HepG2 (cell line): Measurements from ENCODE around the gene DHH. TPM values are rescaled to one million over a fixed set of nuclear protein-coding genes. Genes with fewer than 3 reads are reported as not detected.
A peak's percentile ranks its signal among the peaks of the same experiment; 100 is the strongest.

Source experiments
- BCL6 ChIP-seq: IDR thresholded peaks from 2 replicates; pipeline ENCODE4 v1.6.1; 2016; ENCODE audit warnings: missing genetic modification reagents, missing compliant biosample characterization
- ELF3 ChIP-seq: IDR thresholded peaks from 2 replicates; pipeline ENCODE4 v1.6.1; 2016; ENCODE audit warnings: missing genetic modification reagents, missing compliant biosample characterization
- HDAC1 ChIP-seq: sonication (generic); formaldehyde crosslinking; IDR thresholded peaks from 2 replicates; pipeline ENCODE4 v1.5.1; 2020; ENCODE audit warnings: mild to moderate bottlenecking, missing genetic modification reagents
- LCORL ChIP-seq, 2 experiments: fragments of 450-650 bp in 1 of 2; sonication (generic) in 1 of 2; formaldehyde crosslinking in 1 of 2; IDR thresholded peaks; 2 replicates each; pipeline versions ENCODE4 v1.5.0 to v1.6.1; 2017 to 2020; ENCODE audit warnings: antibody characterized with exemption in 1 of 2, missing genetic modification reagents in 1 of 2
- MLLT10 ChIP-seq: sonication (generic); formaldehyde crosslinking; IDR thresholded peaks from 2 replicates; pipeline ENCODE4 v1.4.0; 2020; ENCODE audit warnings: missing genetic modification reagents
- NAIF1 ChIP-seq: sonication (generic); formaldehyde crosslinking; IDR thresholded peaks from 2 replicates; pipeline ENCODE4 v1.5.0; 2020; ENCODE audit warnings: mild to moderate bottlenecking, missing genetic modification reagents, borderline replicate concordance
- RFX3 ChIP-seq: IDR thresholded peaks from 2 replicates; pipeline ENCODE4 v1.6.1; 2016; ENCODE audit warnings: missing biosample characterization, missing genetic modification reagents
- SOX13 ChIP-seq, 3 experiments: fragments of 450-650 bp in 1 of 3; sonication (generic) in 1 of 3; formaldehyde crosslinking in 1 of 3; IDR thresholded peaks in 2 of 3; conservative IDR thresholded peaks in 1 of 3; 2 replicates each; pipeline versions ENCODE4 v1.5.0 to v1.6.1; 2016 to 2020; ENCODE audit warnings: antibody characterized with exemption in 1 of 3, mild to moderate bottlenecking in 1 of 3, missing compliant biosample characterization in 1 of 3, missing genetic modification reagents in 1 of 3, moderate library complexity in 1 of 3
- SP2 ChIP-seq: sonication (generic); formaldehyde crosslinking; IDR thresholded peaks from 2 replicates; pipeline ENCODE4 v1.5.1; 2020; ENCODE audit warnings: mild to moderate bottlenecking, missing genetic modification reagents
- SRF ChIP-seq: IDR thresholded peaks from 2 replicates; pipeline ENCODE4 v1.6.1; 2011; ENCODE audit warnings: mild to moderate bottlenecking, low read depth, low read length, moderate library complexity
- ZFX ChIP-seq: sonication (generic); formaldehyde crosslinking; IDR thresholded peaks from 2 replicates; pipeline ENCODE4 v1.4.0; 2020; ENCODE audit warnings: mild to moderate bottlenecking, low read depth, missing genetic modification reagents, moderate library complexity
- ZMYM2 ChIP-seq: sonication (generic); formaldehyde crosslinking; IDR thresholded peaks from 2 replicates; pipeline ENCODE4 v1.8.0; 2022; ENCODE audit warnings: mild to moderate bottlenecking, missing genetic modification reagents
- ZNF350 ChIP-seq: sonication (generic); formaldehyde crosslinking; IDR thresholded peaks from 2 replicates; pipeline ENCODE4 v1.4.0; 2020; ENCODE audit warnings: mild to moderate bottlenecking, low read depth, missing genetic modification reagents, borderline replicate concordance
- polyA plus RNA-seq, 8 experiments: library from polyadenylated mRNA; depleted of rRNA in 3 of 8; stranded (reverse) in 7 of 8; unstranded in 1 of 8; fragments of >200 nt; fragmentation: Illumina TruSeq in 4 of 8; extraction: Trizol in 4 of 8; gene quantifications; 2 replicates each; pipeline versions ENCODE4 v1.2.1 to v1.2.3, GENCODE V29; 2011 to 2016; ENCODE audit warnings: low read depth in 4 of 8, missing spikeins in 1 of 8, mixed read lengths in 1 of 8; ENCODE audit not compliant: insufficient read depth in 1 of 8
- total RNA-seq, 5 experiments: library from RNA; depleted of rRNA; stranded (reverse); fragments of >200 nt; fragmentation: Illumina TruSeq; extraction: Trizol; gene quantifications; 2 replicates each; pipeline ENCODE4 v1.2.3, GENCODE V29; 2016; ENCODE audit warnings: low read depth in 1 of 5
- TF ChIP-seq, protein P1 (sequence below): sonication (generic); formaldehyde crosslinking; IDR thresholded peaks from 2 replicates; pipeline ENCODE4 v1.5.0; 2020; ENCODE audit warnings: mild to moderate bottlenecking, missing genetic modification reagents, moderate library complexity
- TF ChIP-seq, protein P2 (sequence below): IDR thresholded peaks from 2 replicates; pipeline ENCODE4 v1.6.1; 2012; ENCODE audit warnings: inconsistent platforms
- TF ChIP-seq, protein P3 (sequence below): IDR thresholded peaks from 2 replicates; pipeline ENCODE4 v1.4.0; 2020; ENCODE audit warnings: mild to moderate bottlenecking, missing genetic modification reagents
- TF ChIP-seq, protein P4 (sequence below): sonication (generic); formaldehyde crosslinking; IDR thresholded peaks from 2 replicates; pipeline ENCODE4 v1.8.0; 2023; ENCODE audit warnings: mild to moderate bottlenecking, missing genetic modification reagents
- TF ChIP-seq, protein P5 (sequence below): sonication (generic); formaldehyde crosslinking; conservative IDR thresholded peaks from 2 replicates; pipeline ENCODE4 v1.8.0; 2022; ENCODE audit warnings: mild to moderate bottlenecking, moderate library complexity, missing genetic modification reagents
- TF ChIP-seq, protein P6 (sequence below): sonication (generic); formaldehyde crosslinking; conservative IDR thresholded peaks from 2 replicates; pipeline ENCODE4 v1.4.0; 2020; ENCODE audit warnings: missing genetic modification reagents

DHH gene
- total and polyA plus RNA-seq, 2 of the 13 experiments (the other 11 are each of a cell fraction or from before 2014, with no cell fraction given), result not detected

DNA sequence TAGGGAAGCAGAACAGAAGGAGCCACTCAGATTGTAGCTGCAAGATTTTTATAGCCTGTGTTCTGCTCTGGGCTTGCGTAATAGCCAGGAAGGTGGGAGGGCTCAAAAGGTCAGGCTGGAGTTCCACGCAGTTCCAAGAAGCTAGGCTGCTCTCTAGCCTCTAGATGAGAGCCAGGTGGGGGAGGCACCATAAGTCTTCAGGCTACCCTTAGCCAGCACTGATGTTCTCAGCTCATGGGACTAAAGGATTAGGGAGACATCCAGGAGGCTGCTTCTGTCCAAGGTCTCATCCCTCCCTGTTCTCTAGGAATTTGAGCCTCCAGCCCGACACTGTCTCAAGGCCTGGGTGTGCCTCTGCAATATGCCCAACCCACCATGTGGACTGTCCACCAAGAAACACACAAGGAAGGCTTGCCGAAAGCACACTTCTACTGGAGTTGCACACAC is 14.4 kb upstream of the DHH start (continued):
- TF ChIP-seq, protein P1, sequence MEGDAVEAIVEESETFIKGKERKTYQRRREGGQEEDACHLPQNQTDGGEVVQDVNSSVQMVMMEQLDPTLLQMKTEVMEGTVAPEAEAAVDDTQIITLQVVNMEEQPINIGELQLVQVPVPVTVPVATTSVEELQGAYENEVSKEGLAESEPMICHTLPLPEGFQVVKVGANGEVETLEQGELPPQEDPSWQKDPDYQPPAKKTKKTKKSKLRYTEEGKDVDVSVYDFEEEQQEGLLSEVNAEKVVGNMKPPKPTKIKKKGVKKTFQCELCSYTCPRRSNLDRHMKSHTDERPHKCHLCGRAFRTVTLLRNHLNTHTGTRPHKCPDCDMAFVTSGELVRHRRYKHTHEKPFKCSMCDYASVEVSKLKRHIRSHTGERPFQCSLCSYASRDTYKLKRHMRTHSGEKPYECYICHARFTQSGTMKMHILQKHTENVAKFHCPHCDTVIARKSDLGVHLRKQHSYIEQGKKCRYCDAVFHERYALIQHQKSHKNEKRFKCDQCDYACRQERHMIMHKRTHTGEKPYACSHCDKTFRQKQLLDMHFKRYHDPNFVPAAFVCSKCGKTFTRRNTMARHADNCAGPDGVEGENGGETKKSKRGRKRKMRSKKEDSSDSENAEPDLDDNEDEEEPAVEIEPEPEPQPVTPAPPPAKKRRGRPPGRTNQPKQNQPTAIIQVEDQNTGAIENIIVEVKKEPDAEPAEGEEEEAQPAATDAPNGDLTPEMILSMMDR, result no peak
- TF ChIP-seq NAIF1 (CRISPR knock-in tag) (no peak), HDAC1 (CRISPR knock-in tag) (peak; percentile 59), ZNF350 (CRISPR knock-in tag) (0 out of 2 replicates have a peak, but pooled peaks have one; percentile 7), SP2 (CRISPR knock-in tag) (no peak), ZMYM2 (CRISPR knock-in tag) (no peak), LCORL (IDR thresholded peaks at IDR 0.05) (no peak), LCORL (CRISPR knock-in tag; IDR thresholded peaks at IDR 0.05) (no peak), BCL6 (CRISPR knock-in tag) (peak; percentile 45; the same call in 1 of the 2 replicates), RFX3 (CRISPR knock-in tag) (no peak), SRF (no peak), MLLT10 (CRISPR knock-in tag) (no peak), ELF3 (CRISPR knock-in tag) (0 out of 2 replicates have a peak, but pooled peaks have one; percentile 14), SOX13 (IDR thresholded peaks at IDR 0.05) (no peak), SOX13 (CRISPR knock-in tag; conservative IDR thresholded peaks at IDR 0.05 in 1 of 2, IDR thresholded peaks at IDR 0.05 in 1 of 2) (no peak), ZFX (CRISPR knock-in tag) (no peak)
- TF ChIP-seq, protein P2, sequence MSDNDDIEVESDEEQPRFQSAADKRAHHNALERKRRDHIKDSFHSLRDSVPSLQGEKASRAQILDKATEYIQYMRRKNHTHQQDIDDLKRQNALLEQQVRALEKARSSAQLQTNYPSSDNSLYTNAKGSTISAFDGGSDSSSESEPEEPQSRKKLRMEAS, result 0 out of 2 replicates have a peak, but pooled peaks have one; percentile 30
- TF ChIP-seq, protein P3, sequence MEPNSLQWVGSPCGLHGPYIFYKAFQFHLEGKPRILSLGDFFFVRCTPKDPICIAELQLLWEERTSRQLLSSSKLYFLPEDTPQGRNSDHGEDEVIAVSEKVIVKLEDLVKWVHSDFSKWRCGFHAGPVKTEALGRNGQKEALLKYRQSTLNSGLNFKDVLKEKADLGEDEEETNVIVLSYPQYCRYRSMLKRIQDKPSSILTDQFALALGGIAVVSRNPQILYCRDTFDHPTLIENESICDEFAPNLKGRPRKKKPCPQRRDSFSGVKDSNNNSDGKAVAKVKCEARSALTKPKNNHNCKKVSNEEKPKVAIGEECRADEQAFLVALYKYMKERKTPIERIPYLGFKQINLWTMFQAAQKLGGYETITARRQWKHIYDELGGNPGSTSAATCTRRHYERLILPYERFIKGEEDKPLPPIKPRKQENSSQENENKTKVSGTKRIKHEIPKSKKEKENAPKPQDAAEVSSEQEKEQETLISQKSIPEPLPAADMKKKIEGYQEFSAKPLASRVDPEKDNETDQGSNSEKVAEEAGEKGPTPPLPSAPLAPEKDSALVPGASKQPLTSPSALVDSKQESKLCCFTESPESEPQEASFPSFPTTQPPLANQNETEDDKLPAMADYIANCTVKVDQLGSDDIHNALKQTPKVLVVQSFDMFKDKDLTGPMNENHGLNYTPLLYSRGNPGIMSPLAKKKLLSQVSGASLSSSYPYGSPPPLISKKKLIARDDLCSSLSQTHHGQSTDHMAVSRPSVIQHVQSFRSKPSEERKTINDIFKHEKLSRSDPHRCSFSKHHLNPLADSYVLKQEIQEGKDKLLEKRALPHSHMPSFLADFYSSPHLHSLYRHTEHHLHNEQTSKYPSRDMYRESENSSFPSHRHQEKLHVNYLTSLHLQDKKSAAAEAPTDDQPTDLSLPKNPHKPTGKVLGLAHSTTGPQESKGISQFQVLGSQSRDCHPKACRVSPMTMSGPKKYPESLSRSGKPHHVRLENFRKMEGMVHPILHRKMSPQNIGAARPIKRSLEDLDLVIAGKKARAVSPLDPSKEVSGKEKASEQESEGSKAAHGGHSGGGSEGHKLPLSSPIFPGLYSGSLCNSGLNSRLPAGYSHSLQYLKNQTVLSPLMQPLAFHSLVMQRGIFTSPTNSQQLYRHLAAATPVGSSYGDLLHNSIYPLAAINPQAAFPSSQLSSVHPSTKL, result peak; percentile 27; the same call in 1 of the 2 replicates
- TF ChIP-seq, protein P4, sequence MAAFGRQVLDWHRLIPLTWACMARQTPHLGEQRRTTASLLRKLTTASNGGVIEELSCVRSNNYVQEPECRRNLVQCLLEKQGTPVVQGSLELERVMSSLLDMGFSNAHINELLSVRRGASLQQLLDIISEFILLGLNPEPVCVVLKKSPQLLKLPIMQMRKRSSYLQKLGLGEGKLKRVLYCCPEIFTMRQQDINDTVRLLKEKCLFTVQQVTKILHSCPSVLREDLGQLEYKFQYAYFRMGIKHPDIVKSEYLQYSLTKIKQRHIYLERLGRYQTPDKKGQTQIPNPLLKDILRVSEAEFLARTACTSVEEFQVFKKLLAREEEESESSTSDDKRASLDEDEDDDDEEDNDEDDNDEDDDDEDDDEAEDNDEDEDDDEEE (CRISPR knock-in tag), result 0 out of 2 replicates have a peak, but pooled peaks have one; percentile 40
- TF ChIP-seq, protein P5, sequence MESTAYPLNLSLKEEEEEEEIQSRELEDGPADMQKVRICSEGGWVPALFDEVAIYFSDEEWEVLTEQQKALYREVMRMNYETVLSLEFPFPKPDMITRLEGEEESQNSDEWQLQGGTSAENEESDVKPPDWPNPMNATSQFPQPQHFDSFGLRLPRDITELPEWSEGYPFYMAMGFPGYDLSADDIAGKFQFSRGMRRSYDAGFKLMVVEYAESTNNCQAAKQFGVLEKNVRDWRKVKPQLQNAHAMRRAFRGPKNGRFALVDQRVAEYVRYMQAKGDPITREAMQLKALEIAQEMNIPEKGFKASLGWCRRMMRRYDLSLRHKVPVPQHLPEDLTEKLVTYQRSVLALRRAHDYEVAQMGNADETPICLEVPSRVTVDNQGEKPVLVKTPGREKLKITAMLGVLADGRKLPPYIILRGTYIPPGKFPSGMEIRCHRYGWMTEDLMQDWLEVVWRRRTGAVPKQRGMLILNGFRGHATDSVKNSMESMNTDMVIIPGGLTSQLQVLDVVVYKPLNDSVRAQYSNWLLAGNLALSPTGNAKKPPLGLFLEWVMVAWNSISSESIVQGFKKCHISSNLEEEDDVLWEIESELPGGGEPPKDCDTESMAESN (CRISPR knock-in tag), result no peak
- TF ChIP-seq, protein P6, sequence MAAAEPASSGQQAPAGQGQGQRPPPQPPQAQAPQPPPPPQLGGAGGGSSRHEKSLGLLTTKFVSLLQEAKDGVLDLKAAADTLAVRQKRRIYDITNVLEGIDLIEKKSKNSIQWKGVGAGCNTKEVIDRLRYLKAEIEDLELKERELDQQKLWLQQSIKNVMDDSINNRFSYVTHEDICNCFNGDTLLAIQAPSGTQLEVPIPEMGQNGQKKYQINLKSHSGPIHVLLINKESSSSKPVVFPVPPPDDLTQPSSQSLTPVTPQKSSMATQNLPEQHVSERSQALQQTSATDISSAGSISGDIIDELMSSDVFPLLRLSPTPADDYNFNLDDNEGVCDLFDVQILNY (CRISPR knock-in tag), result no peak
